Panc1 (cell line): ENCODE data around the gene HEPACAM. TPM values are rescaled to one million over a fixed set of nuclear protein-coding genes. Genes with fewer than 3 reads are reported as not detected.

Source experiments
- ATAC-seq: fragments of 200-7000 bp; cut with Tn5 transposase; 2 replicates; pipeline ENCODE4 v1.9.1; 2020; ENCODE audit warnings: mild to moderate bottlenecking, moderate library complexity
- BruUV-seq: library from RNA; stranded (reverse); fragments of 400-500 nt; replicated peaks from 2 replicates; lab custom pipeline; 2021; lab: Mats Ljungman, UMichigan
- CTCF ChIA-PET: fragments of 300-600 bp; sonication (Branson Sonifier 250); formaldehyde crosslinking; loops from one replicate; lab custom pipeline; 2022; ENCODE audit warnings: antibody characterized with exemption; lab: Charles Lee
- POLR2A ChIA-PET: fragments of 300-600 bp; sonication (Branson Sonifier 250); formaldehyde crosslinking; loops from one replicate; lab custom pipeline; 2022; ENCODE audit warnings: antibody characterized with exemption; lab: Charles Lee
- DNase-seq: peaks from one replicate; pipeline ENCODE4 v3.0.0-alpha.2; 2010; ENCODE audit warnings: low read depth, low spot score
- H3K27ac ChIP-seq: 2 replicates; pipeline ENCODE4 v1.5.1; 2011; ENCODE audit warnings: mild to moderate bottlenecking, low read length, inconsistent platforms
- H3K27me3 ChIP-seq: fragments of 200-500 bp; sonication (Bioruptor generic); 2 replicates; pipeline ENCODE4 v1.6.0; 2014; ENCODE audit warnings: low read length, inconsistent platforms; ENCODE audit not compliant: control insufficient read depth, insufficient read depth
- H3K36me3 ChIP-seq: fragments of 200-500 bp; sonication (Bioruptor generic); 2 replicates; pipeline ENCODE4 v1.5.1; 2014; ENCODE audit warnings: inconsistent platforms, mild to moderate bottlenecking, low read length, moderate library complexity; ENCODE audit not compliant: control insufficient read depth, insufficient read depth
- H3K4me1 ChIP-seq: 2 replicates; pipeline ENCODE4 v1.5.1; 2011; ENCODE audit warnings: inconsistent platforms, mild to moderate bottlenecking, low read length, moderate library complexity; ENCODE audit not compliant: control insufficient read depth, insufficient read depth
- H3K4me3 ChIP-seq, 2 experiments: 2 replicates each; pipeline ENCODE4 v1.5.1; 2011 to 2012; ENCODE audit warnings: low read depth in 2 of 2, low read length in 2 of 2, mild to moderate bottlenecking in 2 of 2, inconsistent platforms in 1 of 2, moderate library complexity in 1 of 2
- H3K9me3 ChIP-seq: fragments of 200-500 bp; sonication (Bioruptor generic); 2 replicates; pipeline ENCODE4 v1.5.1; 2014; ENCODE audit warnings: low read depth, mild to moderate bottlenecking, inconsistent platforms, low read length, moderate library complexity; ENCODE audit not compliant: control insufficient read depth, insufficient read depth
- CTCF ChIP-seq: fragments of 450-650 bp; IDR thresholded peaks from 2 replicates; pipeline ENCODE4 v1.5.1; 2017; ENCODE audit warnings: mild to moderate bottlenecking
- POLR2AphosphoS5 ChIP-seq: IDR thresholded peaks from 2 replicates; pipeline ENCODE4 v1.6.1; 2012; ENCODE audit warnings: mild to moderate bottlenecking, low read depth, low read length, moderate library complexity
- REST ChIP-seq, 2 experiments: IDR thresholded peaks; 2 replicates each; pipeline ENCODE4 v1.6.1; 2011 to 2012; ENCODE audit warnings: low read depth in 2 of 2, control low read depth in 1 of 2, low read length in 1 of 2, mild to moderate bottlenecking in 1 of 2, moderate library complexity in 1 of 2; ENCODE audit not compliant: insufficient read depth in 1 of 2
- SIN3A ChIP-seq: IDR thresholded peaks from 2 replicates; pipeline ENCODE4 v1.6.1; 2012; ENCODE audit warnings: low read depth, mild to moderate bottlenecking, low read length, moderate library complexity, borderline replicate concordance; ENCODE audit not compliant: insufficient read depth
- TCF7L2 ChIP-seq: IDR thresholded peaks from 2 replicates; pipeline ENCODE4 v1.6.1; 2011; ENCODE audit warnings: mild to moderate bottlenecking, low read depth, low read length, inconsistent platforms
- in situ Hi-C: cut with HindIII; loops from 2 replicates; pipeline ENCODE4 v1.10.0; 2016; ENCODE audit warnings: low sequenced_read_pairs, low pct_unique_long_range_greater_than_20kb
- intact Hi-C: fragments of 100-400 bp; cut with micrococcal nuclease; formaldehyde crosslinking; loops from one replicate; pipeline ENCODE4 v1.10.0; 2022; ENCODE audit not compliant: unreplicated experiment
- total RNA-seq: library from RNA; stranded (reverse); gene quantifications from one replicate; pipeline ENCODE4 v1.2.1, GENCODE V29; 2021; ENCODE audit not compliant: unreplicated experiment

The HEPACAM gene
- total RNA-seq, 1 experiment from 2014 or later = not detected

GRCh38 chr11:124937336-124937935 lies 1.6 kb upstream of the HEPACAM start:
- ATAC-seq = no peak
- BruUV-seq = no TSS peak
- TF ChIP-seq CTCF (no peak), POLR2AphosphoS5 (no peak), SIN3A (no peak)

GRCh38 chr11:124934862-124935547 lies 842 bp downstream of the HEPACAM start:
- H3K27ac ChIP-seq = no peak overlapping the region
- peaks cover 23% of the 10 kb centered on the region for H3K27me3 ChIP-seq
- ATAC-seq (no peak), DNase-seq (no peak)
- CTCF ChIA-PET = no interaction called here
- POLR2A ChIA-PET = no interaction called here
- TF ChIP-seq TCF7L2 = no peak
- no peak for TF ChIP-seq SIN3A
- no peak for TF ChIP-seq POLR2AphosphoS5
- TF ChIP-seq REST (IDR thresholded peaks at IDR 0.05; ENCODE audit: insufficient read depth in 1 of 2, low read depth in 2 of 2, low read length in 1 of 2) = no peak
- no peak; the same call in 1 of the 2 replicates for TF ChIP-seq CTCF
- H3K4me1 ChIP-seq = no peaks in the 10 kb centered on the region
- intact Hi-C loops (no loop called here), in situ Hi-C loops (no loop called here)
- no peaks in the 10 kb centered on the region for H3K36me3 ChIP-seq
- no peak overlapping the region for H3K4me3 ChIP-seq
- no TSS peak for BruUV-seq
- H3K9me3 ChIP-seq = no peaks in the 10 kb centered on the region

More at GRCh38 chr11:124937336-124937935, 1.6 kb upstream of the HEPACAM start:
- Histone ChIP-seq H3K27ac (no peak overlapping the region), H3K9me3 (no peaks in the 10 kb centered on the region), H3K27me3 (peaks cover 24% of the 10 kb centered on the region), H3K4me1 (no peaks in the 10 kb centered on the region), H3K36me3 (no peaks in the 10 kb centered on the region), H3K4me3 (no peak overlapping the region)
- POLR2A ChIA-PET = no interaction called here
- CTCF ChIA-PET = no interaction called here
- DNase-seq = no peak
- in situ Hi-C loops (no loop called here), intact Hi-C loops (no loop called here)
